DMS 273 treated with DMSO at 0.1 percent for 48 hours (cell line): Measurements from ENCODE around the gene ITGA8.
"Not testable (repeated sequence)": the region's sequence is repeated elsewhere in the genome, so short reads cannot be mapped to it uniquely, and the experiment has no call there.

Experiments
- DNase-seq: peaks from one replicate; lab custom pipeline; 2025; lab: John Stamatoyannopoulos, UW

ITGA8 gene

GRCh38 chr10:15681076-15681475 lies 38.6 kb downstream of the ITGA8 start:
- no peak for DNase-seq

GRCh38 chr10:15678851-15679250 lies 40.9 kb downstream of the ITGA8 start:
- DNase-seq = no peak

DNA sequence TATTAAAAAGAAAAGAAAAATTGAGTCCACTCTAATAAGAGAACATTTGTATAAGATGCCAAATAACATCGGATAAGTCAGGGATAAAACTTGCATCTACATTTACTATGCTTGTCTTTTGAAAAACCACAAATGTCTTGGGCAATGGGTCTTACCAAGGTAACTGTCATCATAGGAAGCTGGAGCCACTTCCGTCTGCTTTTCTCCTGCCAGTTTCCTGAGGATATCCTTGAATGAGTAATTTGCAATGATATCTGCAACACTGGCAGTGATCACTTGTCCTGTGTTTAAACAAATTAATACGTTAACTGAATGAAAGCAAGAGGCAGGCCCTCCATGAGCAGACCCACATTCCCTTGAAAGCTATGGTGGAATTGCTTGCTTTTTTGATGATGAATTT lies 47.3 kb downstream of the ITGA8 start:
- DNase-seq = no peak

GRCh38 chr10:15670880-15671279 lies 48.8 kb downstream of the ITGA8 start:
- DNase-seq = no peak

- DNase-seq = no peak
These were observed 58.1 kb downstream of the ITGA8 start for GRCh38 chr10:15661574-15661973.

DNA sequence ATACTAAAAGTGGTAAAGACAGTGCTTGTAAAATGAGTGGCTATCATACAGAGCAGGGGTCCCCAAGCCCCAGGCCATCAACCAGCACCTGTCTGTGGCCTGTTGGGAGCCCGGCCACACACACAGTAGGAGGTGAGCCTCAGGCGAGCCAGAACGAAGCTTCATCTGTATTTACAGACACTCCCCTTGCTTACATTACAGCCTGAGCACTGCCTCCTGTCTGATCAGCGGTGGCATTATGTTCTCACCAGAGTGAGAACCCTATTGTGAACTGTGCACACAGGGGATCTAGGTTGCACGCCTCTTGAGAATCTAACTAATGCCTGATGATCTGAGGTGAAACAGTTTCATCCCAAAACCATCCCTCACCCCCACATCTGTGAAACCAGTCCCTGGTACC lies 58.7 kb downstream of the ITGA8 start:
- no peak for DNase-seq

- DNase-seq = no peak
These were observed 61.5 kb downstream of the ITGA8 start for GRCh38 chr10:15658069-15658702.

DNA sequence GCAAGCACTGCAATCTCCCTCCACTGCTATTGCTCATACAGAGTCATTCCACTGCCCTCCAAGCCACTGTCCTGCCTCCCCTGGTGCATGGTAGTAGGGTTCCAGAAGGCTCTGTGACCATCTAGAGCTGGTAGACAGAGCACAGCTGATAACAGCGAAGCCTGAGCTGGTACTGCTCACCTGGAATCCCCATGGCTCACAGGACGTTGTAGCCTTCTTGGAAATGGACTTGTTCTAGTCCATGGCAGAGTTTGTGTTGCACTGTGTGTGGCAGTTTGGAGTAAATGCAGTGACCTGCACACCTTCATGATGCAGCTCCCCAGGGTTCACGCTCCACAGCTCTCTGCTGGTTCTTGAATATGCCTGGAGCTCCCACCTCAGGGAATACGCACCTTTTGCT lies 67.0 kb downstream of the ITGA8 start:
- DNase-seq = no peak

- no peak for DNase-seq
These were observed 67.6 kb downstream of the ITGA8 start for GRCh38 chr10:15652117-15652516.

DNA sequence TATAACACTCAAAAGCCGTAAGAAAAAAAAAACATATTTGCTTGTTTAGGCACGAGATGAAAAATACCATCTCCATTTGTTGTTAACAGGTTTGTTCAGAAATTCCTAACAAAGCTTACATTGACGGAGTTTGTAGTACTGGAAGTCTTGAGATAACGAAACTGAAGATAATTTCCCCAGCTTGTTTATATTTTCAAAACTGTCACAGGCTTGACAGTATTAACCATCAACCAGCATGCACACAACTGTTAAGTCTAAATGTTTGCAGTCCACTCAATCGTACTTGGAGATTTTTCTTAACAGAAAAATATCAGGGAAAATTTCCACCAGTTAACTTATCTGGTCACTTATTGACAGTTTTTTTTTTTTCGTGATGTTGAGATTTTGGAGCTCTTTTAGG lies 68.5 kb downstream of the ITGA8 start:
- no peak for DNase-seq

DNA sequence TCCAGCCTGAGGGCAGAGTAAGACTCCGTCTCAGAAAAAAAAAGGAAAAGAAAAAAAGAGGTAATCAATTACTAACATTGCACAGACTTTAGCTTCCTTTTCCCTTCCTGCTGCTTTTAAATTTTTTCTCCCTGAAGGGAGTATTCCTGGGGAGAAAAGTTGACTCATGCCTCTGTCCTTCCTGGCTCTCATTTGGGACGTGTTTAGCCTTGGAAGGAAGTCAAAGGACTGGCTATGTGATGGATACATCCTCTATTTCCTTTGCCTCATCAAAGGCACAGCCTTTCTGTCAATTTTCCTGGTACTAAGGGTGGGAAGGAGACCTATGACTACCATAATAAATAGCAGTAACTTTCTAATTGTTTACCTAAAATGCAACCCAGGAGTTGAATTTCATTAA lies 77.6 kb downstream of the ITGA8 start:
- DNase-seq = no peak

- no peak for DNase-seq
These were observed 79.1 kb downstream of the ITGA8 start for GRCh38 chr10:15640536-15641085.

- no peak for DNase-seq
These were observed 83.3 kb downstream of the ITGA8 start for GRCh38 chr10:15636446-15636845.

- no peak for DNase-seq
These were observed 87.1 kb downstream of the ITGA8 start for GRCh38 chr10:15632456-15633091.

- DNase-seq = not testable (repeated sequence)
These were observed 88.5 kb downstream of the ITGA8 start for GRCh38 chr10:15631205-15631604.

DNA sequence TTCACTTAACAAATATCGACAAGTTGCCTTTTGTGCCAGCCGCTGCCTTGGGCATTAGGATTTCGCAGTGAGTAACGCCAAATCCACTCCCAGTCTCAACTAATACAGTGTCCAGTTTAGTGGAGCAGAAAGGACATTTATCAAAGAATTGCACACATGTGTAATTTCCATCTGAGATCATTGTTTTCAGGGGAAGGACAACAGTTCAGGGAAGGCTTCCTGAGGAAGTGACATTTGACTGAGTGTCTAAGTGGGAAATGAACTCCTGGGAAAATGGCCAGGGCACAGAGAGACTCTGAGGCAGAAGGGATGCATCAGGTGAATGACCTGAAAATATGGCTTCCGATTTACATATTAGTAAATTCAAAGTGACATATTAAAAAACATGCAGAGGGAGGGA lies 89.4 kb downstream of the ITGA8 start:
- DNase-seq = no peak

- DNase-seq = no peak
These were observed 92.0 kb downstream of the ITGA8 start for GRCh38 chr10:15627617-15628196.

GRCh38 chr10:15626937-15627336 lies 92.8 kb downstream of the ITGA8 start:
- no peak for DNase-seq

GRCh38 chr10:15625261-15625660 lies 94.5 kb downstream of the ITGA8 start:
- DNase-seq = no peak

DNA sequence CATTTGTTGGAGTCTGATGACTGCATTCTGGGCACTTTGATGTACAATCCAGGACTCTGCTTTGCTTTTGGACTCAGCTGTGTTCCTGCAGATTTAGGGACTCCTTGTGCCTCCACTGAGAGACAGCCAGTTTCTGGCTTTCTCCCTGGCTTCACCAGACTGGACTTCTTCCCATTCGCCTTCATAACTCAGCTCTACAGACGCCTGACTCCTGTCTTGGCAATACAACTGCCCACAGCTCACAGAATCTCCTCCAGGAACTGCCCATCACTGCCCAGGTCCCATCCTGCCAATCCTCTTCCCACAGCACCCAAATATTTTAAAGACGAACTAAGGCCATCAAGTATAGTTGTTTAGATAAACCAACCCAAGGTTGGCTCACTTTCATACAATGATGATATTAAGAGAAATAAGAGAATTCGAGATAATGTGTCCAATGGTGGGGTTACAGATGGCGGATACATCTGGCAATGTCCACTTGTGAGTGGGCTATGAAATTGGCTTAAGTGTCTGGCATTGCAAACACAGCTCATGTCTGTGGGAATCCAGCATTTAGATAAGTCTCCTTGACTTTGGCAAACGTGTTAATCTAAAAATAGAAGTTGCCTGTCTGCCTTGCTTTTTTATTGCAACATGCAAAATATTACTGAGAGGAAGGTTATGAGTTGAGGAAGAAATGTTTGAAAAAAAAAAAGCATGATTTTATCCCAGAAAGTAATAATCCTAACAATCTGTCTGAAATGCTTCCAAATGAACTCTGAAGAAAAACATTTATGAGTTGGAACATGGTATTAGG lies 95.1 kb downstream of the ITGA8 start:
- no peak for DNase-seq

DNA sequence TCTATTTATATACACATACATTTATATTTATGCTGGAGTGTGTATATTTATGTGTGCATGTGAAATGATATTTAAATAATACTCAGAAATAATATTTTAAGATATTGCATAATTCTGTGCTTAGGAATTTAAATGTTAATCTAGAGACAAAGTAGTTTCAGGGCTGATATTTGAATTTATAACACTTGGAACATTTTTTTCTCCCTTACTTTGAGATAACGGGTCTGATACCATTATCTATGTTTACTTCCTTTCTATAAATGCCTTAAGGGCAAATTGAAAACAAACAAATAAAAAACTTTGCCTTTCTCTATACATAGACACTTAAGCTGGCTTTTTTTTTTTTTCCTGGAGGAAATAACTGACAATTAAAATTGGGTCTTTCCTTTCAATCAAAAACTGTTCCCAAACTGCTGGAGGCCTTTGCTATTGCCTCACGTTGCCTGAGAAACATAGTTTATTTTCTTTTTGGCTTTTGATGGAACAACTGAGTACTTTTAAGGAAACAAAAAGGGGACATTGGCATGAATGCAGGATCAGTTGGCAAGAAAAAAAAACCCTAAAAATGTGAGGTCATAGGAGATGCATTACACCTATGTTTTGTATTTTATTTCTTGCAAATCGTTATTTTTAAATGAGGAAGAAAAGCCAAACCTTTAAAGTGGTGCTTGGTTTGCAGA lies 98.7 kb downstream of the ITGA8 start:
- DNase-seq = no peak

DNA sequence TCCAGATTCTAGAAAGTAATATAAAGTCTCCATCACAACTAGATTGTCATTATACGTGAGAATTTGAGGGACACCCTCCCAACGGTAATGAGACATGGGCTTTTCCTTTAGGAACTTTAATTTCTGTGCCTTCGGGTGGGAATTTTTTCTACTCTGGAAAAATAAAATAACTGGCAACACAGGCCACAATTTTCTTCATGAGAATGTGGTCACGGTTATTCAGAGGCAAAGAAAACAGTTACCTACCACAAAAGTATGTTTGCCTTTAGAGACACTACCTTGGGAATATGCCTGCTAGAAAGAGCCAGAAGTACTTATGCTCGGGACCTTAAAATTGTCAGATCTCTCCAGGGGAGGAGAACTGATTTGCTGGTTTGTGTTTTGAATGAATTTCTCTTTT lies 99.4 kb downstream of the ITGA8 start:
- no peak for DNase-seq
